Fibroblast of the conjunctiva (primary cell): ENCODE measurements around the gene COX4I2.
"Not testable (repeated sequence)": the region's sequence is repeated elsewhere in the genome, so short reads cannot be mapped to it uniquely, and the experiment has no call there.

Experiments used
- DNase-seq: peaks from one replicate; pipeline ENCODE4 v3.0.0-alpha.2; 2010; ENCODE audit warnings: low read depth

COX4I2 gene

GRCh38 chr20:31637660-31638059 is at the start of gene COX4I2:
TSS of gene COX4I2 (plus strand) at chr20:31637912. CDS start at chr20:31639018, 1,106 bp downstream.
- no peak for DNase-seq

- DNase-seq: no peak
Observed at GRCh38 chr20:31590717-31591225, 46.9 kb upstream of the COX4I2 start.

GRCh38 chr20:31593221-31594001 is 44.3 kb upstream of the COX4I2 start:
- DNase-seq: peak; percentile 84

GRCh38 chr20:31594002-31594557 is 43.6 kb upstream of the COX4I2 start:
- DNase-seq: no peak

GRCh38 chr20:31594558-31595379 is 42.9 kb upstream of the COX4I2 start:
- no peak for DNase-seq

GRCh38 chr20:31595380-31595653 is 42.4 kb upstream of the COX4I2 start:
- DNase-seq: no peak

GRCh38 chr20:31595654-31596411 is 41.9 kb upstream of the COX4I2 start:
- peak; percentile 99 for DNase-seq

GRCh38 chr20:31596412-31596715 is 41.3 kb upstream of the COX4I2 start:
- not testable (repeated sequence) for DNase-seq

- no peak for DNase-seq
Observed at GRCh38 chr20:31596831-31597480, 40.8 kb upstream of the COX4I2 start.

- no peak for DNase-seq
Observed at GRCh38 chr20:31597481-31597855, 40.2 kb upstream of the COX4I2 start.

- no peak for DNase-seq
Observed at GRCh38 chr20:31602431-31602778, 35.3 kb upstream of the COX4I2 start.

- no peak for DNase-seq
Observed at GRCh38 chr20:31602779-31603441, 34.8 kb upstream of the COX4I2 start.

GRCh38 chr20:31603822-31604566 is 33.7 kb upstream of the COX4I2 start:
- peak; percentile 92 for DNase-seq

GRCh38 chr20:31604567-31605030 is 33.1 kb upstream of the COX4I2 start:
- no peak for DNase-seq

GRCh38 chr20:31605031-31605901 is 32.4 kb upstream of the COX4I2 start, which contains the start of gene ID1:
TSS of gene ID1 (plus strand) at chr20:31605289. CDS start at chr20:31605388, 99 bp downstream.
- DNase-seq: peak; percentile 93

- no peak for DNase-seq
Observed at GRCh38 chr20:31605902-31606803, 31.6 kb upstream of the COX4I2 start.

- DNase-seq: peak; percentile 73
Observed at GRCh38 chr20:31606804-31607639, 30.7 kb upstream of the COX4I2 start.
